Measurements from ENCODE around the gene PLPPR2.
A peak's percentile ranks its signal among the peaks of the same experiment; 100 is the strongest.
"Not testable (repeated sequence)": the region's sequence is repeated elsewhere in the genome, so short reads cannot be mapped to it uniquely, and the experiment has no call there.

The PLPPR2 gene

GRCh38 chr19:11405846-11406643, 50.8 kb downstream of the PLPPR2 start:
- no peak for DNase-seq (ENCODE audit: low read depth in 1 of 2, low spot score in 1 of 2)
- TF ChIP-seq GABPA (IDR thresholded peaks at IDR 0.05; ENCODE audit: low read depth) (no peak), POLR2AphosphoS5 (IDR thresholded peaks at IDR 0.05; ENCODE audit: low read depth) (no peak), SPI1 (IDR thresholded peaks at IDR 0.05; ENCODE audit: borderline replicate concordance, low read depth) (no peak)
- TF ChIP-seq, protein P1, sequence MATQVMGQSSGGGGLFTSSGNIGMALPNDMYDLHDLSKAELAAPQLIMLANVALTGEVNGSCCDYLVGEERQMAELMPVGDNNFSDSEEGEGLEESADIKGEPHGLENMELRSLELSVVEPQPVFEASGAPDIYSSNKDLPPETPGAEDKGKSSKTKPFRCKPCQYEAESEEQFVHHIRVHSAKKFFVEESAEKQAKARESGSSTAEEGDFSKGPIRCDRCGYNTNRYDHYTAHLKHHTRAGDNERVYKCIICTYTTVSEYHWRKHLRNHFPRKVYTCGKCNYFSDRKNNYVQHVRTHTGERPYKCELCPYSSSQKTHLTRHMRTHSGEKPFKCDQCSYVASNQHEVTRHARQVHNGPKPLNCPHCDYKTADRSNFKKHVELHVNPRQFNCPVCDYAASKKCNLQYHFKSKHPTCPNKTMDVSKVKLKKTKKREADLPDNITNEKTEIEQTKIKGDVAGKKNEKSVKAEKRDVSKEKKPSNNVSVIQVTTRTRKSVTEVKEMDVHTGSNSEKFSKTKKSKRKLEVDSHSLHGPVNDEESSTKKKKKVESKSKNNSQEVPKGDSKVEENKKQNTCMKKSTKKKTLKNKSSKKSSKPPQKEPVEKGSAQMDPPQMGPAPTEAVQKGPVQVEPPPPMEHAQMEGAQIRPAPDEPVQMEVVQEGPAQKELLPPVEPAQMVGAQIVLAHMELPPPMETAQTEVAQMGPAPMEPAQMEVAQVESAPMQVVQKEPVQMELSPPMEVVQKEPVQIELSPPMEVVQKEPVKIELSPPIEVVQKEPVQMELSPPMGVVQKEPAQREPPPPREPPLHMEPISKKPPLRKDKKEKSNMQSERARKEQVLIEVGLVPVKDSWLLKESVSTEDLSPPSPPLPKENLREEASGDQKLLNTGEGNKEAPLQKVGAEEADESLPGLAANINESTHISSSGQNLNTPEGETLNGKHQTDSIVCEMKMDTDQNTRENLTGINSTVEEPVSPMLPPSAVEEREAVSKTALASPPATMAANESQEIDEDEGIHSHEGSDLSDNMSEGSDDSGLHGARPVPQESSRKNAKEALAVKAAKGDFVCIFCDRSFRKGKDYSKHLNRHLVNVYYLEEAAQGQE (IDR thresholded peaks at IDR 0.05; ENCODE audit: insufficient replicate concordance, low read depth): no peak
- TF ChIP-seq, protein P2, sequence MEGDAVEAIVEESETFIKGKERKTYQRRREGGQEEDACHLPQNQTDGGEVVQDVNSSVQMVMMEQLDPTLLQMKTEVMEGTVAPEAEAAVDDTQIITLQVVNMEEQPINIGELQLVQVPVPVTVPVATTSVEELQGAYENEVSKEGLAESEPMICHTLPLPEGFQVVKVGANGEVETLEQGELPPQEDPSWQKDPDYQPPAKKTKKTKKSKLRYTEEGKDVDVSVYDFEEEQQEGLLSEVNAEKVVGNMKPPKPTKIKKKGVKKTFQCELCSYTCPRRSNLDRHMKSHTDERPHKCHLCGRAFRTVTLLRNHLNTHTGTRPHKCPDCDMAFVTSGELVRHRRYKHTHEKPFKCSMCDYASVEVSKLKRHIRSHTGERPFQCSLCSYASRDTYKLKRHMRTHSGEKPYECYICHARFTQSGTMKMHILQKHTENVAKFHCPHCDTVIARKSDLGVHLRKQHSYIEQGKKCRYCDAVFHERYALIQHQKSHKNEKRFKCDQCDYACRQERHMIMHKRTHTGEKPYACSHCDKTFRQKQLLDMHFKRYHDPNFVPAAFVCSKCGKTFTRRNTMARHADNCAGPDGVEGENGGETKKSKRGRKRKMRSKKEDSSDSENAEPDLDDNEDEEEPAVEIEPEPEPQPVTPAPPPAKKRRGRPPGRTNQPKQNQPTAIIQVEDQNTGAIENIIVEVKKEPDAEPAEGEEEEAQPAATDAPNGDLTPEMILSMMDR (IDR thresholded peaks at IDR 0.05; ENCODE audit: insufficient read depth, low read length): no peak
- H3K4me3 ChIP-seq (replicated peaks; ENCODE audit: insufficient read depth, low read length): no peak overlapping the region
- H3K27ac ChIP-seq (replicated peaks): no peak overlapping the region
- H3K27me3 ChIP-seq (ENCODE audit: insufficient read depth, poor library complexity, severe bottlenecking): no peaks in the 10 kb centered on the region

DNA sequence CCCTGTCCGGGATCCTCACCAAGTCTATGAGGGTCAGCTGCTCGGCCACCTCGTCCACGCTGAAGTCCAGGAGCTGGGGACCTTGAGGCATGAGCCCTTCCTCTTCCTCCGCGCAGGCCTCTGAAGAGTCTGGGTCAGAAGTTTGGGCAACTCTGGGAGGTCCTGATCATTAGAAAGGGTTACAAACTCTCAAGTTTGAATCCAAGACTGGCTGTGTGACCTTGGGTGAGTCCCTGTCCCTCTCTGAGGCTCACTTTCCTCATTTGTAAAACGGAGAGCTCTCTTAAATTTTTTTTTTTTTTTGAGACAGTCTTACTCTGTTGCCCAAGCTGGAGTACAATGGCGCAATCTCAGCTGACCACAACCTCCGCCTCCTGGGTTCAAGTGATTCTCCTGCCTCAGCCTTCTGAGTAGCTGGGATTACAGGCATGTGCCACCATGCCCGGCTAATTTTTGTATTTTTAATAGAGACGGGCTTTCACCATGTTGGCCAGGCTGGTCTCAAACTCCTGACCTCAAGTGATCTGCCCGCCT, 51.5 kb downstream of the PLPPR2 start:
- H3K27me3 ChIP-seq (ENCODE audit: insufficient read depth, poor library complexity, severe bottlenecking); H3K27ac ChIP-seq (replicated peaks); H3K4me3 ChIP-seq (replicated peaks; ENCODE audit: insufficient read depth, low read length): not testable (repeated sequence)
- peak in 1 of 2 experiments; percentile 56 for DNase-seq (ENCODE audit: low read depth in 1 of 2, low spot score in 1 of 2)

DNA sequence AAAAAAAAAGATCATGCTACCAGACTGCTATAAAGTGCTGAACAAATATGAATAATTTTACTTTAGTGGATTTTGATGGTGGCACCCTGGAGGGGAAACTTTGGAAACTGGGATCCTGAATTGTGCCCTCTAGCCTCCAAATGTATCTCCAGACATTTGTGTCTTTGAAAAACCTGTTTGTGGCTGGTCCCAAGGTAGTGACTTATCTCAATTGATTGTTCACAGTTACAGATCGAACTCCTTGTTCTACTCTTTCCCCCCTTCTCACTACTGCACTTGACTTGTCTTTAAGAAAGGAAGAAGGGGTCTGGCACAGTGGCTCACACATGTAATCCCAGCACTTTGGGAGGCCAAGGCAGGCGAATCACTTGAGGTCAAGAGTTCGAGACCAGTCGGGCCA, 53.4 kb downstream of the PLPPR2 start:
- TF ChIP-seq GABPA (IDR thresholded peaks at IDR 0.05; ENCODE audit: low read depth) (no peak), SPI1 (IDR thresholded peaks at IDR 0.05; ENCODE audit: borderline replicate concordance, low read depth) (no peak), POLR2AphosphoS5 (IDR thresholded peaks at IDR 0.05; ENCODE audit: low read depth) (no peak)
- TF ChIP-seq, protein P2 (IDR thresholded peaks at IDR 0.05; ENCODE audit: insufficient read depth, low read length): no peak

DNA sequence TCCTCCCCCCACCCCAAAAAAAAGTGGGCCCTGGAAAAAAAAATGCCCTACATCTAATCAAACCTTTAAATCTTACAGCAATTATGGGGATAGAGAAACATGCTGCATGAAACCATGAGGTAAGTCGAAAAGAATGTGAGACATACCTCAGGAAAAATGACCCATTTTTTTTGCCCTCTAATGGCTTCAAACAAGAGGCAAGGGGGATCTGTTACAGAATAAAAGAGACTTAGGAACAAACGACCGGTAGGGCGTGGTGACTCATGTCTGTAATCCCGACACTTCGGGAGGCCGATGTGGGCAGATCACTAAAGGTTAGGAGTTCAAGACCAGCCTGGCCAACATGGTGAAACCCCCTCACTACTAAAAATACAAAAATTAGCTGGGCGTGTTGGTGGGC, 55.5 kb downstream of the PLPPR2 start:
- Histone ChIP-seq H3K27ac (replicated peaks) (no peak overlapping the region), H3K27me3 (ENCODE audit: insufficient read depth, poor library complexity, severe bottlenecking) (no peaks in the 10 kb centered on the region), H3K4me3 (replicated peaks; ENCODE audit: insufficient read depth, low read length) (no peak overlapping the region)
- TF ChIP-seq, protein P2 (IDR thresholded peaks at IDR 0.05; ENCODE audit: insufficient read depth, low read length): no peak
- TF ChIP-seq GABPA (IDR thresholded peaks at IDR 0.05; ENCODE audit: low read depth): no peak
- TF ChIP-seq POLR2AphosphoS5 (IDR thresholded peaks at IDR 0.05; ENCODE audit: low read depth): no peak
- TF ChIP-seq, protein P1 (IDR thresholded peaks at IDR 0.05; ENCODE audit: insufficient replicate concordance, low read depth): no peak
- no peak for TF ChIP-seq SPI1 (IDR thresholded peaks at IDR 0.05; ENCODE audit: borderline replicate concordance, low read depth)
- DNase-seq (ENCODE audit: low read depth in 1 of 2, low spot score in 1 of 2): no peak

More for the DNA sequence above, 53.4 kb downstream of the PLPPR2 start:
- no peaks in the 10 kb centered on the region for H3K27me3 ChIP-seq (ENCODE audit: insufficient read depth, poor library complexity, severe bottlenecking)
- H3K27ac ChIP-seq (replicated peaks): no peak overlapping the region
- no peak for DNase-seq (ENCODE audit: low read depth in 1 of 2, low spot score in 1 of 2)
- H3K4me3 ChIP-seq (replicated peaks; ENCODE audit: insufficient read depth, low read length): no peak overlapping the region
